NCI-H748 treated with DMSO at 0.1 percent for 48 hours (cell line): ENCODE results near the gene ITFG1.

ENCODE experiments used
- DNase-seq: peaks from one replicate; lab custom pipeline; 2025; lab: John Stamatoyannopoulos, UW

Gene ITFG1

DNA sequence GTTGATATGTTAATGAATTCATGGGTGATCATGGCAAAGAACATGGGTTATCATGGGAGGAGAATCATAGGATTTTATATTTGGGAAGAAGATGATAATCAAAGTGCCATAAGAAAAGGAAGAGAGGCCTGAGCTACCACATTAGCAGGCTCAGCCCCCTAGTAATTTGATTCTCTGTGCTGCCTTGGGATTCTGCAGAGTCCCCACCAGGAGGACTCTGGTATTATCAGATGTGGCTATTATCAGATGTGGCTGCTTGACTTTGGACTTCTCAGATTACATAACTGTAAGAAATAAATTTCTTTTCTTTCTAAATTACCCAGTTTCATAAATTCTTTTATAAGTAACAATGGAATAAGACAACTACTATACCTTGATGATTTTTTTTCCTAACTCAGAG lies 137.6 kb downstream of the ITFG1 start:
- no peak for DNase-seq

- no peak for DNase-seq
Observed at GRCh38 chr16:47320546-47321310, 140.1 kb downstream of the ITFG1 start.

GRCh38 chr16:47317465-47318240 lies 143.2 kb downstream of the ITFG1 start:
- no peak for DNase-seq

DNA sequence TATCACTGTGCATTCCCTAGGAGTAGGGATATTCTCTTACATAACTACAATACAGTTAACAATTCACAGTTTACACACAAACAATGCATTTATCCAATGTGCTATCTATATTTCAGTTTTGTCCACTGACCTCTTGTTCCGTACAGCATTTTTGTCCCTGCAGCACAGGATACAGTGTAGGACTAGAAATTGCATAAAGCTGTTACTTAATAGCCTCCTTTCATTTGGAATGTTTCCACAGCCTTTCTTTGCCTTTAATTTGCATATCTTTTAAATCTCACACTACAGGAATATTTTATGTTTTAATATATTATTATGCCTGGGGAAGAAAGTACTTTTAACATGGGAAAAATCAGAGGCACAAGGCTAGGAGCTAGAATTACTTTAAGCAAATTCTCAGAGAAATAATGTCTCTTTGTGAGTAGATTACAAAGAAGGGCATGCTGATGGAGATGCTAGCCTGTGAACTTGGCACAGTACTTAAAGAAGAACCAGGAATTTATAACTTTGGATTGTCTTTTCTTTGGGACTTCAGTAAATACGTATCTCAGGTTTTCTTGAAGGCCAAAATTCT lies 144.3 kb downstream of the ITFG1 start:
- no peak for DNase-seq

DNA sequence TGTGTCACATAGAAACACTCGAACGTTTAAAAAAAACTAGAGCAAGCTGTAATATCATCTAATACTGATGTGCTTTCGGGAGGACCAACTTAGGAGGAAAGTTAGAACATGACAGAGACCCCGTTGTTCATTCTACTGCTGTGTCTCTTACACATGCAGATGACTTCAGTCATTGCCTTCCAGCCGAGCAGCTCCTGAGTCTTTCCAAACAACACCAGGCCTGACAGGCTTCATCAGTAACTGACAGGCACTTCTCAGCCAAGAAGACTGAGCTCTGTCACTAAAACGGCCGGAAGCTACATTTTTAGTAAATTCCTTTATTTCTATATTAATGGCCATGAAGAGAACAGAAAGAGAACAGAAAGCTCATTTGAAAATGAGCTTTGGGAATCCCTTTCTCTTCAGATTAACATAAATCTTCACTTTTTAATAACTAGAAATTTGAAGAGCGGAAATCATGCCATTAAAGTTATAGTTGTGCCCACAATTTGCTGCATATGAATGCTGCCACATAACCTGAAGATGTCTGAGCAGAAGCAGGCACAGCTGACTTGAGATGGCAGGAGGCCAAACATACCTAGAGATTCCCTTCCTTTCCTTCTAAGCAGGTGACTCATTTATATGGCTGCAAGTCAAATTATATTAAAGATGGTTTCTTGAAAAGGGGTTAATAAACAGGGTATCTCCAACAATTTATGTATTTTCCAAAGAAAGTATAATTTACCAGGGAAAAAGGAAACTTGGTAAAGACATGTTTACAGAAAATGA lies 148.9 kb downstream of the ITFG1 start:
- no peak for DNase-seq

GRCh38 chr16:47310792-47311211 lies 150.1 kb downstream of the ITFG1 start:
- no peak for DNase-seq

- DNase-seq: no peak
Observed at GRCh38 chr16:47309581-47310312, 151.1 kb downstream of the ITFG1 start.

DNA sequence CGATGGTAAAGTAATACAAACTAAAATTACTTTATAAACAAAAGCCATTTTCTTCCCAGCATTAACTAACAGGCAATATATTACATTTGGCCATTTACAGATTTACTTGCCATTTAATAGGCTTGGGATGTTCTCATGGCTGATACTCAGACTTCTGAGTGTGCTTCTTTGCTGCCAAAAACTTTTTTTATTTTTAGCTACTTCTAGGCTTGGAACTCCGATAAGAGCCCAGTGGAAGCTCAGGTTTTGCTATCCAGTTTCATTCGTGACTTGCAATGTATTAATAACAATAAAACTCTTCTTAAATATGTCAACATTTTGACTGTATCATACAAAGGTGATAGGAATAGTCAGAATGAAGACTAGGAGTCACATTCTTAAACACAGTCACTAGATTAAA lies 152.3 kb downstream of the ITFG1 start:
- no peak for DNase-seq

- no peak for DNase-seq
Observed at GRCh38 chr16:47304563-47304962, 156.3 kb downstream of the ITFG1 start.

GRCh38 chr16:47299587-47299986 lies 161.3 kb downstream of the ITFG1 start:
- DNase-seq: no peak

- no peak for DNase-seq
Observed at GRCh38 chr16:47284999-47285398, 175.9 kb downstream of the ITFG1 start.

DNA sequence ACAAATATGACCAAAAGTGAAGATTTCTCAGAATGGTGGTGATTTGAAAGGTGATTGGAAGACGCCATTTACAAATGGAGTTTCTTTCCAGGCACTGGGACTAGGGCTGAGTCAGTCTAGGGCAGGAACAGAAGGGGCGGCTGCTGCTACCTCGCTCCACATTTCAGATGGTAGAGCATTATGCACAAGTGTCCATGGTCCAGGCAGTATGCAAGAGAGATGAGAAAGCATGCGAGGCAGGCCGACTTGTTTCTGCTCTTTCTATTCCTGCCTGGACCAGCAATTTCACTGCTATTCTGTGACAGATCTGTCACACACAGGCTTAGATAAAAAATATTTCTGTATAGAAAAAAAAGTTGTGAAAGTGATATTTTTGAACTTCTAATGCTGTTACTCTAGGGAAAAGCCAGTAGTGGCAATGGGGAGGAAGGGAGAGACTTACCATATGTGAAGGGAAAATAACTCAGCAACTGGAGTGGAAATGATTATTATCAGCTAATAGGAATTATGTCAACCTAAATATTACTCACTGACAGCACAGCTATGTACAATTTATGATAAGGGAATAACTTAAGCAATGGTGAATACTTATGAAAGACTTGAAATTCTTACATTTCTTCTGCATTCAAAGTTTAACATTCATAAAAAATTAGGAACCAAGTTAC lies 182.4 kb downstream of the ITFG1 start:
- DNase-seq: no peak

- DNase-seq: no peak
Observed at GRCh38 chr16:47276522-47276921, 184.3 kb downstream of the ITFG1 start.

GRCh38 chr16:47262938-47263337 lies 197.9 kb downstream of the ITFG1 start:
- no peak for DNase-seq

GRCh38 chr16:47260503-47260902 lies 200.4 kb downstream of the ITFG1 start:
- DNase-seq: no peak

- no peak for DNase-seq
Observed at GRCh38 chr16:47258874-47259461, 201.9 kb downstream of the ITFG1 start.

DNA sequence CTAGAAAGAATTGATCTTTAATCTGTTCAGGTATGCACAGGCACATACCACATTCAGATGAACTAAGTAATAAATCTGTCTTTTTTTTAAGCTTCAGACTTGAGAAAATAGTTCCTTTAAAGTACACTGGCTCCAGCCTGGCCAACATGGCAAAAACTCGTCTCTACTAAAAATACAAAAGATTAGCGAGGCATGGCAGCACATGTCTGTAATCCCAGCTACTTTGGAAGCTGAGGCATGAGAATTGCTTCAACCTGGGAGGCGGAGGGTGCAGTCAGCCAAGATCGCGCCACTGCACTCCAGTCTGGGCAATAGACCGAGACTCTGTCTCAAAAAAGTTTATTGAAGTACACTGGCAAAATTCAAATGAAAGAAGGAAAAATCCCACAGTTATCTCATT lies 206.1 kb downstream of the ITFG1 start:
- no peak for DNase-seq

DNA sequence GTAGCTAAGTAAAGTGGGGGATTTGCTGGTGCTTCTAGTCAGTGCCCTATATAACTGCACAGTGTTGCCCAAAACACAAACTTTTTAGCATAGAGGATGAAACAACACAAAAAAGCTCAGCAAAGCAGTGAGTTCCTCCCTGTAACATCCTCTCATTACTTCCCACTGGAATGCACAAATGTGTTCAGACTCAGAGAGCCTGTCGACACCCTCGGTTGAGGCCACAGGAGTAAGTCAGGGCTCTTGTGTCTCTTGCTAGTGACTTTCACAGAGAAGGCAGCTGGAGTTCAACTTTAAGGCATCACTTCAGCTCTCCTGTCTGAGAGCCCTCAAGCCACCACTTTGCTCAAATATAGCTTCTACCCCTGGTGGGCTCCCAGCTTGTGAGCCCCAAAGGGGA lies 209.9 kb downstream of the ITFG1 start:
- DNase-seq: no peak

GRCh38 chr16:47247690-47248089 lies 213.2 kb downstream of the ITFG1 start:
- DNase-seq: no peak

DNA sequence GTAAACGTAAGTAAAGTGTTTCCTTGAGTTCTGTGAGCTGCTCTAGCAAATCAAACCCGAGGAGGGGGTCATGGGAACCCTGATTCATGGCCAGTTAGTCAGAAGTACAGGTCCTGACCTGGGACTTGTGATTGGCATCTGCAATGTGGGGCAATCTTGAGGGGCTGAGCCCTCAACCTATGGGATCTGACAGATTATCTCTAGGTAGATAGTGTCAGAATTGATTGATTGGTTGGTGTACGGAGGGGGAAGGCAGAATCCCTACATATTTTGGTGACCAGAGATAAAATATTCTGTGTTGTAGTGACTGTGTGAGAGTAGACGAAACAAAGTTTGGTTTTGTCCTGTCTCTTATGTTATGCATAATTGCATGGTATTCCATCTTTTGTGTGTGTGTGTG lies 216.7 kb downstream of the ITFG1 start:
- DNase-seq: no peak

DNA sequence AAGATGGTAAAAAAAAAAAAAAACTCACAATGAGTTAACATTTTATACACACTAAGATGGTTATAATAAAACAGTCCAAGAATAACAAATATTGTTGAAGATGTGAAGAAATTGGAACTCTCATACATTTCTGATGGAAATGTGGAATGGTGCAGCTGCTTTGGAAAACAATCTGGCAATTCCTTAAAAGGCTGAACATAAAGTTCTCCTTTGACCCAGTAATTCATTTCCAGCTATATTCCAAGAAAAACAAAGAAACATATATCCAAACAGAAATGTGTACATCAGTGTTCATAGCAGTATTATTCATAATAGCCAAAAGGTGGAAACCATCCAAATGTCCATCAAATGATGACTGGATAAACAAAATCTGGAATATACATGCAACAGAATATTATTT lies 219.8 kb downstream of the ITFG1 start:
- DNase-seq: no peak
